Hypothalamus (tissue), 51 donors: Measurements from ENCODE around the gene UBE2D1.
"Not testable (repeated sequence)": the region's sequence is repeated elsewhere in the genome, so short reads cannot be mapped to it uniquely, and the experiment has no call there.

Experiments used
- DNase-seq, 51 donors: peaks; one replicate each; lab custom pipeline; 2025; lab: John Stamatoyannopoulos, UW

The UBE2D1 gene

GRCh38 chr10:58372607-58373441 is 38.0 kb downstream of the UBE2D1 start:
- no peak for DNase-seq

GRCh38 chr10:58373442-58373827 is 38.6 kb downstream of the UBE2D1 start:
- no peak for DNase-seq

GRCh38 chr10:58382489-58382995 is 47.7 kb downstream of the UBE2D1 start:
- no peak for DNase-seq

DNA sequence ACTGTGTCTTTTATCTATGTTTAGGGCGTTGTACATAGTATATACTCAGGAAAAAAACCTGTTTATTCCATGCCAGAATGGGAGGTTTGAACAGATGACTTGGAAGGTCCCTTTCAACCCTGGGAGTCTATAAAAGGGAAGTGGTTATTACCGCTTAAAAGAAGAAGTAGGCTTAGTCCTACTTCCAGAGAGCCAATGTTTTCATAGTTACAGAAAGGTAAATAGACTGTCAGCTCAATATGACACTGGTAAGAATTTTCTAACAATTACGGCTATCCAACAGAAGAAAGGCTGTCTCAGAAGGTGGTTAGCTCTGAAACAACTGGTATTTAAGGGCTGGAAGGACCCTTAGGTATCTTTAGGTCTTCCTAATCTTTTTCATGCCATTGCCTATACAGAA is 49.3 kb downstream of the UBE2D1 start:
- no peak for DNase-seq

GRCh38 chr10:58384544-58384998 is 49.8 kb downstream of the UBE2D1 start:
- DNase-seq: peak in 1 of 51 donors; percentile 64

- peak; percentile 74 to 99 (median 90) for DNase-seq
These were observed 50.4 kb downstream of the UBE2D1 start, which contains the start of gene TFAM for GRCh38 chr10:58384999-58385783. TSS of gene TFAM (plus strand) at chr10:58385410. CDS start at chr10:58385548, 138 bp downstream.

- peak in 8 of 51 donors; percentile 7 to 39 (median 17) for DNase-seq
These were observed 50.9 kb downstream of the UBE2D1 start for GRCh38 chr10:58385784-58386112.

GRCh38 chr10:58389024-58389423 is 54.2 kb downstream of the UBE2D1 start:
- no peak for DNase-seq

DNA sequence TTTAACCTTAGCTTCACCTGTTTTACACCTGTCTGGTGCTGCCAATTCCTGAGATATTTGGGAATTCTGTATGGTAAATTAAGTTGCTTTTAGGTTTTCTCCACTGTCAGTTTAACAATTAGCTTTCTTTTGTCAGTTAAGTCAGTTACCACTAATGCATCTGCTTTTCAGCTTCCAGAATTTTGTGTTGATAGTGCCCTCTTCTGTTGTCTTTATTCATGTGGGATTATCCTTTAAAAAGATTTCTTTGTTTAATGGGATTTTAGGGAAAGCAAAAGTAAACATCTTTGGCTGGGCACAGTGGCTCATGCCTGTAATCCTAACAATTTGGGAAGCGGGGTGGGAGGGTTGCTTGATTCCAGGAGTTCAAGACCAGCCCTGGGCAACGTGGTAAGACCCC is 58.5 kb downstream of the UBE2D1 start:
- no peak for DNase-seq

- no peak for DNase-seq
These were observed 59.7 kb downstream of the UBE2D1 start for GRCh38 chr10:58394471-58394870.

- DNase-seq: no peak
These were observed 61.3 kb downstream of the UBE2D1 start for GRCh38 chr10:58396057-58396456.

DNA sequence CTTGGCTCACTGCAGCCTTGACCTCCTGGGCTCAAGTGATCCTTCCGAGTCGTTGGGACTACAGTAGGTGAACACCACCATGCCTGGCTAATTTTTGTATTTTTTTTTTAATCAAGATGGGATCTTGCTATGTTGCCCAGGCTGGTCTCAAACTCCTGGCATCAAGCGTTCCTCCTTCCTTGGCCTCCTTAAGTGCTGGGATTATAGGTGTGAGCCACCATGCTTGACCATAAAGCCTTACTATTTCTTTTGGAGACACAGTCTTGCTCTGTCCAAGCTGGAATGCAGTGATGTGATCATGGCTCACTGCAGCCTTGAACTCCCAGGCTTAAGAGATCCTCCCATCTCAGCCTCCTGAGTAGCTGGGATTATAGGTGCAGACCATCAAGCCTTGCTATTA is 63.0 kb downstream of the UBE2D1 start:
- DNase-seq: no peak

- no peak for DNase-seq
These were observed 64.6 kb downstream of the UBE2D1 start for GRCh38 chr10:58399410-58399809.

DNA sequence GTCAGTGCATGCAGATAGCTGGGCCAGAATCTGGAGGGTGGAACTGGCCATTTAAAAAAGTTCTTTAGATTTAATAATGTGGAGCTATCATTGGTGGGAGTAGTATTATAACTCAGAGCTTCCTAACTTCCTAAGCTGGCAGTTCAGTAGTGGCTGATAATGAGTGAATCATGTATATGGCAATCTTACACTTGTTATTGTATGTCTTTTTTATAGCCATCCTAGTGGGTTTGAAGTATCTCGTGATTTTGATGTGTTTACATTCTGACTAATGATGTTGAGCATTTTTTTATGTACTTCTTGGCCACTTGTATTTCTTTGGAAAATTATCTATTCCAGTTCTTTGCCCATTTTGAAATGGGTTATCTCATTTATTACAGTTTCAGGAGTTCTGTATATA is 65.8 kb downstream of the UBE2D1 start:
- no peak for DNase-seq

- DNase-seq: no peak
These were observed 69.2 kb downstream of the UBE2D1 start for GRCh38 chr10:58404001-58404400.

DNA sequence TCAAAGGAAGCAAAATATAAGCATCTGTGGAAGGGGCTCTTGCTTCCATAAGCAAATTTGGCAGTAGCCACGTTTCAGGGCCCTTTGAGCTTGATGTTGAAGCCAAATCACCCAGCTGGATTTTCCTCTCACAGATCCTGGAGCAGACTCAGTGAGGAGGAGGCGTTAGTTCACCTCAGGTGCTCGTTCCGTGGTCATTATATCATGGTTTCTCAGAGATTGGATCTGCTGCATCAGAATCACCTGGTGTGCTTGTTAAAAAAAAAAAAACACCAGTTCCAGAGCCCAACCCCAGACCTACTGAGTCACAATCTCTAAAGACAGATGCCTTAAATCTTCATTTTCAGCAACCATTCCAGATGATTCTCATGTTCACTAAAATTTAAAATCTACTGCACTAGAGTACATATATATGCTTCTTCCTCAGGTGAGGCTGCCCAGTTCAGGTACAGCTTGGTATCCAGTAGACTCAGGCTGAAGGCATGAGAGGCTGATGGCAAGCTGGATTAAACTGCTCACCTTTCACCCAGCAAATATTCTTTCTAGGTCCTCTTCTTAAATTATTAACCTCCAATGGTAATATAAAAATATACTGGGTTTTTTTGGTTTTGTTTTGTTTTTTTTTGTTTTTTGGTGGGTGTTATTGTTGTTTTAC is 75.3 kb downstream of the UBE2D1 start:
- no peak for DNase-seq

GRCh38 chr10:58412502-58412961 is 77.7 kb downstream of the UBE2D1 start:
- DNase-seq: no peak

GRCh38 chr10:58414270-58415041 is 79.7 kb downstream of the UBE2D1 start:
- DNase-seq: peak in 2 of 51 donors; percentile 1 to 24

- no peak for DNase-seq
These were observed 81.0 kb downstream of the UBE2D1 start for GRCh38 chr10:58415757-58416156.

- not testable (repeated sequence) for DNase-seq
These were observed 83.1 kb downstream of the UBE2D1 start for GRCh38 chr10:58417902-58418301.
